ENCODE results near the gene DHX16.

Gene DHX16

DNA sequence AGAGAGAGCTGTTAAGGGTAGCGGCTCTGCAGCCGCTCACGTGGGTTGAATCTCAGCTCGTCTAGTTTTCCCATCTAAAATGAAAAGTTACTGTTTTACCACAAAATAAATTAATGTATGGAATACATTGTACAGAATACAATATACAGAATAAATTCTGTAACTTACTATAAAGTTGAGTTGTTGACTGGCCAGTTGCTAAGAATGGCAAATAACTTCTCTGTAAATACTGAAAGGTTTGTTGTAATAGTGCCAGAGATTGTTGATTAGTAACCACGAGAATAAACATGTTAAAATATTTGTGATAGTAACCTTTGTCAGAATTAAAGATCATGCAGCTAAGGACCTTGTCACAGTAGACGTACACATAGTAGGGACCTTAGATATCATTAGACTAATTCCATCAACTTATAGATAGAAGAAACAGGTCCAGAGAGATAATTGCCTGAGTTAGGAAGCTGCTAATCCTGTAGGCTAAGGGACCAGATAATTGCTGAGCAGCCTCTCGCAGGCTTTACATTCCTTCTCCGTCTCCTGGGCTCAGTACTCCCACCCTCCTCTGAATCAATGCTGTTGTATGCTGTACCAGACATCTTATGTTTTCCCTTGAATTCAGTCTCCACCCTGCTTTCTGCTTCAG is 18.5 kb upstream of the DHX16 start:
- no peak for DNase-seq (ENCODE audit: low read depth)

DNA sequence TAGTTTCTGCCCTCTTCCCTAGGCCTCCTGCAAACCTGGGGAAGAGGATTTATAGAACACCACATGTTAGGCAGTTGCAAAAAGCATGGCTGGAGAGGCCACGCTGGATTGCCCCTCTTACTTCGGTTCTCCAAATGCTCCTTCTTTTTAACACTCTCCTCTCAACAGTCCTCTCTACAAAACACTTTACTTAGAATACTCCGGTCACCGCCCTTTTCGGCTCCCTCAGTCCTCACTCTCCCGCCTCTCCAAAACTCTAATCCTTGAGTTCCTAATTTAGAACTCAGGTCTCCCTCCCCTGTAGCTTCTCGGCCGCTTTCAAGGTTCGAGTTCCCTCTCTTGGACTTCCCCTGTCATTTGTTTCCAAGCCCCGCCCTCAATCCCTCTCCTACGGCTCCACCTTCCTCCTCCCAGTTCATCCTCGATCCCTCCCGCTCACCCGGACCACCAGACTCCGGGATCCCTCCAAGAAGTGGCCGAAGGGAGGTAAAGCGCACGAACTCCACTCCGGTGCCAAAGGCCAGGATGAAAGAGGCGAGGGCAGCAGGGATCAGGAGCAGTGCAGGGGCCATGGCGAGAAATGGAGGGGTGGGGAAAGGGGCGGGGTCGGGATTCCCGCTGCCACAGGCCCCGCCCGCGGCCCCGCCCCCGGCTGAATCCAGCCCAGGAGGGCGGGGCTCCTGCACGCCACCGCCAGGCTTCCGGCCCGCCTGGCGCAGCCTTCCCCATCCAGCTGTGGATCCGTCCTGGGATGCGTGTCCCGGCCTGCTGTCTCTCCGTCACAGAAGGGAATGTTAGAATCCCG is 17.8 kb upstream of the DHX16 start, which contains the start of gene NRM:
Gene NRM, minus strand, starts transcription at position 582 of the 805 bp plus-strand sequence. Its CDS starts 10 bp downstream, at position 572.
- peak; percentile 73 for DNase-seq (ENCODE audit: low read depth)

DNA sequence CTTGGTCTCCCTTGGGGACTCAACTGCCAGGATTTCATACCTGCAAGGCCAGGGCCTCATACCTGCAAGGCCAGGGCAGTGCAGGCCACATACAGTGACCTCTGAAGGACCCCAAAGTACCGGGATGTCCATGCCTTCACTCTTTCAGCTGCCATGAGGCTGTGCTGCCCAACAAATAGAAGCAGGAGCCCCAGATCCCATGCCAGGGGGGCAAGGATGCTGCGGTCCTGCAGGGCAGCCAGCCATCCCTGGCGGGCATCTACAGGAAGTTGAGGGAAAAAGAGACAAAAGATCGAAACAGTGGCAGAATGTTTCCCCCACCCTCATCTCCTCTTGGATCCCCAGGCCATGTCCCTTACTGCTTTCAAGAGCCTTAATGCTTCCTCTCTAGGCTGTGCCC is 17.2 kb upstream of the DHX16 start:
- no peak for DNase-seq (ENCODE audit: low read depth)

DNA sequence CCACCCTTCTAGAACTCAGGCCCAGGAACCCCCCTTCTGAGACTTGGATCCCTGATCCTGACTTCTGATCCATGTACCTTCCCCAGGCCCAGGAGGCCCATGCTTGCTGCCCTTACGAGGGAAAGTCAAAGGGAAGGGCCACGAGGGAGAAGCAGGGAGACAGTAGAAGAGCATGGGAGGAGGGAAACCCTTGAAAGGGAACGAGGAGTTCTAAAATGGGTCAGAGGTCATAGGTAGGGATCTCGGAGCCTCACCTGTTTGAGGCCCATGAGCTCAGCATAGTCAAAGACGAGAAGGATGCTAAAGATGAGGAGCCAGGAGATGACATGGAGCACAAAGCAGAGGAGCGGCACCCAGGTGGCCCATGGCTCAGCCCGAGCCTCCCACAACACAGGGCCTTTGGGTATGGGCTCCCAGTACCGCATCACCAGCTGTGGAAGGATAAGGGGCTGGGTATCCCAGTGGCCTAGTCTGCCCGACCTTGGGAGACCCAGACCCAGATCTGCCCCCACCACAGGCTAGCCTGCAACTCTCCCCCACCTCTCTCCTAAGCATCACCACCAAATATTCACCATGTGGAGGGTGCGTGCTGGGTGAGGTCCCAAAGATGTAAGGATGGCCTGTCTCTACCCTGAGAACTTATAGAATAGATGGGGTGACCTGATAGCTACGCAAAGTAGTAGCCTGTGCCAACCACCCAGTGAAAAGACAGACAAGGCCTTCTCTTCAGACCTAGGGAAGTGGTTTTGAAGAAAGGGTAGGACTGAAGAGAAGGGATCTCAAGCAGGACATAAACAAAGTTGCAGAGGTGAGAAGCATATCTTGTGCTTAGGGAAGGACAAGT is 16.4 kb upstream of the DHX16 start:
- no peak for DNase-seq (ENCODE audit: low read depth)

DNA sequence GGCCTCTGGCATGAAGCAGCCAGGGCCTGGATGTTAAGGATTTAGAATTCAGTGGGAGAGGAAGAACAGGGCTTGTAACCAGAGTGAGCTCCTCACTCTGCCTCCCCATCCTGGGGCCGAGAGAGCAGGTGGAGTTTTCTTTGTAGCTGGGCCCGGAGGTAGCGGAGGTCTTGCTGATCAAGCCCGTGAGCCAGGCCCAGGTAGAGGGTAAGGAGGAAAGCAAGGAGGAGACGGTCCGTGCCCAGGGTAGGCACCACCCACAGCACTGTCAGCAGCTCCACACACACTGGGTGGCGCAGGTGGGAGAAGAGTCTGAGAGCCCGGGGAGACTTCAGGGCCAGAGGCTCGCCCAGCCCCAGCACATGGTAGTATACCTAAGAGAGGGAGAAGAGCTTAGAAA is 15.8 kb upstream of the DHX16 start:
- DNase-seq (ENCODE audit: low read depth): no peak

DNA sequence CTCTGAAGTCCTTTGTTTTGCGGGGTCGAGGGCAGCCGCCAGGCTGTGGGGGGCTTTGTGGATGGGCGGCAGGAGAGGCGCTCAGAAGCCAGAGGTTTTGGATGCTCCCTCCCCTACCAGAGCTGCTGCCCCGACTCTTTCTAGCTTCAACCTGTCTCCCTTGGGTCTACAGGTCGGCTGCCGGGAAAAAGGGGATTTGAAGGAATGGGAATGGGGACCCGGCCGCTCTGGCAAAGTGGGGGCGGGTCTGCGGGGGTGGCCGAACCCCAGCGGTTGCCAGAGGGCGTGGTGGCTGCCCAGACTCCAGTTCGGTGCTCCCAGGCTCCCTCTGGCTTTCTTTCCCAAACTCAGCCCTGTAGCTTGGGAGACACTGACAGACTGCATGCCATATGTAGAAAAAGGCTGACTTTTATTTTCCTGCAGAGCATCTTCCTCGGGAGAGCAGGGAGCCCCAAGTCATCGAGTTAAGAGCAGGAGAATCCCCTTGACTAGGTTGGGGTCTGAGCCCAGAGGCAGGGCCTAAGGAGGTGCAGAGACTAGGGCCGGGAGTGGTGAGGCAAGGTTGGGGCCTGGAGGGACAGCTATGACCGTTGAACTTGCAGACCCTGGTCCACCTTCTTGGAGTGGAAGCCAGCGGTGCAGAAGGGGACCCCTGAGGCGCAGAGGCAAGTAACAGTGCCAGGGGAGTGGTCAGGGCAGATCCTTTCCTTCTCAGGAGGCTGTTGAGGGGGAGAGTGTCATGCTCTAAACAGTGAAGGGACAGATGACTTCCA is 15.0 kb upstream of the DHX16 start:
- no peak for DNase-seq (ENCODE audit: low read depth)

DNA sequence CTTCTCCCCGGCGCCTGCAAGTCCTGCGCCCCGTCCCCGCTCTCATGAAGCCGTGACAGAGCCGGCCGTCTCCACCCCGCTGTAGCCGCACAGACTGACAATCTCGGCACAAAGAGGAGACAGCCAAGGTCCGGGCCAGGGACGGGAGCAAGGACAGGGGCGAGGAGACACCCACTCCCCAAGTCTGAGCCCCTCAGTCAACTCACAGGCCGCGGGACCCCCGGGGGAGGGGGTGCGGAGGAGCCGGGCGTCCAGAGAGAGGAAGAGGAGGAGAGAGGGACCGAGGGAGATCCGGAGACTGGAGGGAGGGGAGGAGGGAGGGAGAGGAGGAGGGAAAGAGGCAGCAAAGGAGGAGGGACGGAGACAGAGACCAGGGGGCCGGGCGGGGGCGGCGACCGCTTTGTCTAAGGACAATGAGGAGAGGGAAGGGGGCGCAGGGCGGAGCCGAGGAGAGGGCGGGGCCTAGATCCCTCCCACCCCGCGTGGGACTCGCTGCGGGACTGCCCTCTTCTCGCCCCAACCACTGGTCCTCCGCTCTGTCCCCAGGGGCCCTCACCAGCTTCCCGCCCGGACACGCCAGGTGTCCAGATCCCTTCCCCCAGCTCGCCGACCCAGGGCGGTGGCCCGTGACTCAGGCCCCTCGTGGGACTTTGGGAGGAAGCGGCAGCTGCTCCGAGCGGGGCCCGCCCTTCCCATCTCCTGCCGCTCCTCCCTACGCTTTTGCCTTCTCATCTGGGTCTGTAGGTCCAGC is 14.3 kb upstream of the DHX16 start:
- DNase-seq (ENCODE audit: low read depth): peak; percentile 78

DNA sequence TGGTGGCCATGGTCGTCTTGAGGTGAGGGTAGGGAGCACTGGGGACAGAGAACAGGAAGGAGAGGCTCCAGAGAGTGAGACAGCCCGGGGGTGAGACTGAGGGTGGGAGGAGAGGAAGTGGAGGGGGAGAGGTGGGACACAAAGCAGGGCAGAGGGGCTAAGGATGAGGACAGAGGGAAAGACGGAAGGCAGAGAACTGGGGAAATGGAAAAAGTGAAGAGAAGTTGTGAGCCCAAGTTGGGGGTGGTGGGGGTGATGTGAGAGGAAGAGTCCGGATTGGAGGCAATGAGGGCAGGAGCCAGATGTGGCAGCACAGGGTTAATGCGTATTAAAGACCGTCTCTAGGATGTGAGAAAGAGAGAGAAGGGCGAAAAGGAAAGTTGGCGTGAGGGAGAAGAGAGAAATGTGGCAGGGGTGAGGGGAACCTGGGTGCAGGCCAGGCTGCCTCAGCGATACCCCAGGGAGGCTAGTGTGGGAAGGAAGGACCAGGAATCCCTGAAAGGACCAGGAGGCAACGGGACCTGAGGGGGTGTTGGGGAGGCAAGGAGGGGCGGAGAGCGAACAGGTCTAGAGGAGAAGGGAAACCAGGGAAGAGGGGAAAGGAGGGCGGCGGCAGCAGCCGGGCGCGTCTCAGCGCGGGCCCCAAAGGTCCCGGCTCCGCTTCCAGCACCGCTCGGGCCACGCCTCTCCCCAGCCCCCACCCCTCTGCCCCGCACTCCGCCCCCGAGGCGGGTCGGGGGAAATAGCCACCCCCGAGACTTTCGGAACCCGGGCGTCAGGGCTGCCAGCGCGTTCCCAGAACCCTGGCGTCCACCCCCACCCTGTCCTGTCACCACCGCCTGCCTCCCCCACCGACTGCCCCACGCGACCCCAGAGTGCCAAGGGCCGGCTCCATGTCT is 13.5 kb upstream of the DHX16 start, which contains the start of gene PPP1R18:
Gene PPP1R18, minus strand, starts transcription at position 637 of the 899 bp plus-strand sequence. Its CDS starts 627 bp downstream, at position 10.
- DNase-seq (ENCODE audit: low read depth): peak; percentile 84

DNA sequence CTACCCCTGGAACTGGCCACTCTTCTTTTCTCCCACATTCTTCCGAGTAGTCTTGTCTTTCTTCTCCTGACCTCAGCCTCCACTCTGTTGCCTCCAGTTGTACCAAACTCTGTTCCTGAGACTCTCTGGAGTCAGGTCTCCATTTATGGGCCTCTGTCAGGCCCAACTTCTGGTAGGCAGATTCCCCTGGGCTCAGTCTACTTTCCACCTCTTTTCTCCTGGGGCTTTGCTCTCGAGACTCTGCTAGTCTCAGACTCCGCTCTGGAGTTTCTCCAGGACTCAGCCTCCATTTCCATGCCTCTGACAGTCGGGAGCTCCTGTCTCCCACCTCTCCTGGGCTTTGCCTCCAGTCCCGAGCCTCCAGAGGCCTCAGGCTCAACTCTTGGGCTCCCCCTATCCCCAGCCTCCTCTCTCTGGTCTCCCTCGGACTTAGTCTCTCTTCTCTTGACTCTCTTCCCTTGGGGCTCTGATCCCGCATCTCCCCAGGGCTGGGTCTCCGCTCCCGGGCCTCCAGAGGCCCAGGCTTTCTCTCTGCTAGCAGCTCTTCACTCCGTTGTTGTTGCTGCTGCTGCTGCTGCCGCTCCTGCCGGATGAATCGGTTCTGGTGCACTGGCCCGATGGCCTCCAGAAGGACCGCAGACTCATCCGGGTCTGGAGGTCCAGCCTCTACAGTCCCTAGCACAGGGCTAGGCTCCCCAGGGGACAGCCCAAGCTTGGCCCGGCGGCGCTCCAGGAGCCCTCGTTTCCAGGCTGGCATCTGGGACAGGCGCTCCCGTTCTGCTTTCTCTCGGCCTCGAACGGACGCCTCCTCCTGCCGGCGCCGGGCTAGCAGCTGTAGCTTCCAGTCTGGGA is 12.6 kb upstream of the DHX16 start:
- no peak for DNase-seq (ENCODE audit: low read depth)

DNA sequence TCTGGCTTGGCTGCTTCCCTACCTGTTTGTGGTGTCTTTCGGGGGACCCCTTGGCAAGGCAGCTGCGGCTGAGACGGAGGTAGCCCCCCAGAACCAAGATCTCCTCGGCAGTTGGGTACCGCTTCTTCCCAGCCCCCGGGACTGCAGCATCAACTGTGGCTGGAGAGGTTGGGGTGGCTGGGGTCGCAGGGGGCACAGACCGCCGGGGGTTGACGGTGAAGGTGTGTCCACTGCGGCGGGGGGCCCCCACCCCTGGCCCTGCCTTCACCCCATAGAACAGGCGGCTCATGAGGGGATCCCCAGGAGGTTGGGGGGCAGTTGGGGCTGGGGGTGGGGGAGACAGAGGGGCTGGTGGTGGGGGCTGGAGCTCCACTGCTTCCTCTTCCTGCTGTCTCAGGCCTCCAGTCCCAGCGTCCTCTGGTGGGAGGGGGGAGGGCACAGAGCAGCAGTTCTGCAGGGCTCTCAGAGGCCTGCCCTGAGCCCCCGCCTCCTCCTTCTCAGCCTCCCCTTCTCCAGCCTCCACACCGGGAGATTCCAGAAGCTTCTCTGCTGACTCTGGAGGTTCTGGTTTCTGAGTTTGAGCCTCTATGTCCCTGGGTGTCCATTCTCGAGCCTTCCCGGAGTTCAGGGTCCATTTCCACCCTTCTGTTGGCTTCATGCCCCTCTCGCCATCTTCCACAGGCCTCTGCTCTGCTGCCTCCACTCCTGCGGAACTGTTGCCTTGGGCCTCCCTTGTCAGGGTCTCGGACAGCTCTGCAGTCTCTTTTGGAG is 11.8 kb upstream of the DHX16 start:
- peak; percentile 40 for DNase-seq (ENCODE audit: low read depth)

DNA sequence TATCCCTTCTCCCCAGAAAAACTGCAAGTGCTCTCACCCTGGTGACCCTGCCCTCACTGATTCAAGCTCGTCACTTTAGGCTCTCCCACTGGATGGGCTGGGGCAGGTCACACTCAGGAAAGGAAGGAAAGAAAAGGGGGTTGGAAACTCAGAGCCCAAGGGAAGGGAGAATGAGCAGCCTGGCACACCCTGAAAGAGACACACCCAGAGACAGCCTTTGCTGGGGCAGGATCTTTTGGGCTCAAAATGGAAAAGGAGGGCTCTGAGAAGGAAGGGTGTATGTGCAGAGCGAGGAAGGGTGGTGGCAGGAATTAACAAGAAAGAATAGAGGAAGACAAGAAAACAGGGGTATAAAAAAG is 11.2 kb upstream of the DHX16 start:
- DNase-seq (ENCODE audit: low read depth): no peak

DNA sequence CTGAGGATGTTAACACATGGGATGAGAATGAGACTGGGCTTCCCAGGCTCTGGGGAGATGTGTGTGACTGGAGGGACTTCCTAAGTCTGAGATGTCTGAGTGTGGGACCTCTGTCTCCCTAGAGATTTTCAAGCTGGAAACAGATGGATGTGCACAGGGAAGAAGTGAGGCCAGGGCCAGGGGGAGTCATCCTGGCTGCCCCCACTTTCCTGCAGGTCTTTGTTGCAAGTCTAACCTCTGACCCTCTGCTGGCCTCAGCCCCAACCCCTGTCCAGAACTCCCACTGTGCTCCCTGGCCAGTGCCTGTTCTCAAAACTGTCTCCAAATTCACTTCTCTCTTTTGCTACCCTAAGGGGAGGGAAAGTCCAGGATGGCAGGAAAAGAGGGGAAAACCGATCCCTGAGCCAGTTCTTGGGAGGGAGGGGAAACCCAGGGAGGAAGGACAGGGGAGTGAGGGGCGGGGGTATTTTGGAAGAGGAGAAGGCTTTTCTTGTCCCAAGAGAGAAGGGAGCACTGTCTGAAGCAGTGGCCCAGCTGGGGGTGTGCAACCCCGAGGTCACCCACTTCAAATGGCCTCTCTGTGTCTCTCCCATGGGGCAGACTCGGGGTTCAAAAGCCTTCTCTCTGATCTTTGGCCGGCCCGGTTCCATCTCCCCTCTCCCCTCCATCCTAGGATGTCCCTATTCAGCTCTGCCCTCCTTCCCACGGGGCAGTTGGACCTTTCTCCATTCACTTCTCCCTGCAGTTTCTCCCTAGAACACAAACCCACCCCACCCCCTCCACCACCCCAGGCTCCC is 10.6 kb upstream of the DHX16 start:
- DNase-seq (ENCODE audit: low read depth): no peak

DNA sequence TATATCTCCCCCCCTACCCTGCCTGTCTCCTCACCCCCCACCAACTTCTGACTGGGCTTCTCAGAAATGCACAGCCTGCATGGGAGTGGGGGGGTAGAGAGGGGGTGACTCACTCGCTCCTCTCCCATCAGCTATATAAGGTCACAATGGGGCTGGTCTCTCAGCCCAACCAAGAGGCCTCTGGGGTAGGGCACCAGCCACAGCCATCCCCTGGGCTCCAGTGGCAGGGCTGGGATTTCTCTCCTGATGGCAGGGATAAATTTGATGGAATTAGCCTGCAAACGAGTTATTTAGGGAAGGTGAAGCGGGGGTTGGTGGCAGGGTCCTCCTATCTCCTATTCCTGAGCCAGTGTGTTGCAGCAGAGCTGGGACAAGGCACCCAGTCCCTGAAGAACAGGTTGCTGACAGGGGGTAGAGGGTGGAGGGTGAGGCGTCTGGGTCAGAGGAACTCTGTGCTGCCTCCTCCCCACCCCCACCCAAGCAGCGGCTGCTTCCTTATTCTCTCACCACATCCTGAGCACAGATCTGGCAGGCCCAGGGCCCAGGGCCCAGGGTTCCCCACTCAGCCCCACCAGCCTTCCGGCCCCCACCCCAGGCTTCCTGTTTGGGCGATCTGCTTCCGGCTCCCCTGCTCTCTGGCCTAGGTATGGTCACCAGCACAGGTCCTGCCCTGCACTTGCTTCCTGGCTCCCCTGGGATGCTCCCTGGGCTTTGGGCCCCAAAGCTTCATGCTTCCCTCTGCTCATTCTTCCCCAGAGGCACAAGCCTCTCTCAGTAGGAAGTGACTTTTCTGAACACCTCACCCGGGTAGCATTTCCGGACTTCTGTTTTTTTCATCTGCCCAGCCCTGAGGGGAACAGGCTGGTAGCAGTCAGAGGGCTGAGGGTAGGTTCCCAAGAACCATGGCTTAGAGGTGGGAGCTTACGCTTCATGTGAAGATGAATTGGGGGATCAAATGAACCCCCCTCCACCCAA is 9.6 kb upstream of the DHX16 start:
- peak; percentile 78 for DNase-seq (ENCODE audit: low read depth)

DNA sequence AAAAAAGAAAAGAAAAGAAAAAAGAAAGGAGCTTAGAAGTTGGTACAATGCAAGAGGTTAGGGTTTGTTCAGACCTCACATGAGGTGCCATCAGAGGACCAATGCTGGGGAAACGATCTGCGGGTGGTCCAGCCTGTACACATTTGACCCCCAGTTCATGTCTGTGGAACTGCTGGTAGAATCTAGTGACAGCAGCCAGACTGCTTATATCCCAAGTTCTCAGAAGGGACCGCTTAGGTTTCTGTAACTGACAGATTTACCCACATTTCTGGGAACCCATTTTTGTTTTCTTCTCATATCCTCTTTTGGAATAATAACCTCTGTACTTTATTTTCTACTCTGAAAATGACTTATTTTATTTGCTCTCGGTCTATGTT is 8.9 kb upstream of the DHX16 start:
- no peak for DNase-seq (ENCODE audit: low read depth)

DNA sequence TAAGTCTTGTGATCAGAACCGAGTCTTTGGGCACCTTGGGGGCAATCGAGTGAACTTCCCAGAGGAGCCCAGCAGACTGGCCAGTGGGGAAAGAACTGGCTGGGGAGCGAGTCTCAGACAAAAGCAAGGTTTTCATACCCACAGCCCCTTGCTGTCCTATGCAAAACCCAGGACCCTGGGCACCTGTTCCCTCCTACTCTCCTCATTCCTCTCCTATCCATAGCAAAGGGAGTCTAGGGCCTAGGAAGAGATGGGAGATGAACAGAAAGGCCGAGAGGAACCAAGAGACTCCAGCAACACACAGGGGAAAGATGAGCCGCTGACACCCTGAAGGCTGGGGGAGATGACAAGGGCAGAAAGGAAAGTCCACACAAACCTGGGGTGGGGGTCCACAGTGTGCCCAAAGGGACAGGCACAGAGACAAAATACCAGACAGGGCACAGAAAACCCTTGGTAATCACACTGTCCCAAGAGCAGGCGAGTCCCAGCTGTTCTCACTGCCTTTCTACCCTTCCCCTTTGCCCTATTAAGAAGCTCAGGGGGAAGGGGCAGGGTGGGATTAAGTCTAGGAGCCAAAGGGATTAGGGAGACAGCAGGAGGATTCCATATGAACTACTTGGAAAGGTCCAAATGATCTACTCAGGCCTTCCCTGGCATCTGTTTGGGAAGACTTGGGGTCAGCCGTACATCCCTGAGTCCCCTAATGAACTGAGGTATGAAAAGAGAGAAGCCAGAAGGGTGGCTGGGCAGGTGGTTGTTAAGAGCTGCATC is 7.1 kb upstream of the DHX16 start:
- DNase-seq (ENCODE audit: low read depth): no peak

All from activated T-cell treated with anti-CD3 and anti-CD28 coated beads for 24 hours (primary cell).